ENCODE results near the gene LRP1B.

- TF ChIP-seq YY1 (IDR thresholded peaks at IDR 0.05; ENCODE audit: insufficient read depth, insufficient read length) (no peak), ZNF274 (IDR thresholded peaks at IDR 0.05; ENCODE audit: low read depth, low read length) (no peak)
These were observed 1238.4 kb downstream of the LRP1B start for GRCh38 chr2:140892436-140892835.

Measured in NT2/D1 (cell line).